ENCODE results near the gene PDE4D.

PDE4D gene

GRCh38 chr5:59728356-59728755, 165.2 kb downstream of the PDE4D start:
- Histone ChIP-seq H3K36me3 (ENCODE audit: control insufficient read depth, insufficient read depth, low read length) (no peaks in the 10 kb centered on the region), H3K27me3 (replicated peaks; ENCODE audit: control insufficient read depth, insufficient read depth, low read length) (no peaks in the 10 kb centered on the region), H3K4me3 (replicated peaks; ENCODE audit: low read depth, low read length) (no peak overlapping the region)
- no peak for TF ChIP-seq CTCF (IDR thresholded peaks at IDR 0.05; ENCODE audit: insufficient read depth, low read length, poor library complexity, severe bottlenecking)
- no peak for DNase-seq (ENCODE audit: extremely low read depth, insufficient read length)

GRCh38 chr5:59727186-59727585, 166.3 kb downstream of the PDE4D start:
- Histone ChIP-seq H3K36me3 (ENCODE audit: control insufficient read depth, insufficient read depth, low read length) (no peaks in the 10 kb centered on the region), H3K27me3 (replicated peaks; ENCODE audit: control insufficient read depth, insufficient read depth, low read length) (no peaks in the 10 kb centered on the region), H3K4me3 (replicated peaks; ENCODE audit: low read depth, low read length) (no peak overlapping the region)
- no peak for DNase-seq (ENCODE audit: extremely low read depth, insufficient read length)
- no peak for TF ChIP-seq CTCF (IDR thresholded peaks at IDR 0.05; ENCODE audit: insufficient read depth, low read length, poor library complexity, severe bottlenecking)

GRCh38 chr5:59725392-59725767, 168.1 kb downstream of the PDE4D start:
- DNase-seq (ENCODE audit: extremely low read depth, insufficient read length), result no peak
- Histone ChIP-seq H3K4me3 (replicated peaks; ENCODE audit: low read depth, low read length) (no peak overlapping the region), H3K36me3 (ENCODE audit: control insufficient read depth, insufficient read depth, low read length) (no peaks in the 10 kb centered on the region), H3K27me3 (replicated peaks; ENCODE audit: control insufficient read depth, insufficient read depth, low read length) (no peaks in the 10 kb centered on the region)
- no peak for TF ChIP-seq CTCF (IDR thresholded peaks at IDR 0.05; ENCODE audit: insufficient read depth, low read length, poor library complexity, severe bottlenecking)

- H3K4me3 ChIP-seq (replicated peaks; ENCODE audit: low read depth, low read length), result no peak overlapping the region
- peak; percentile 73 for TF ChIP-seq CTCF (IDR thresholded peaks at IDR 0.05; ENCODE audit: insufficient read depth, low read length, poor library complexity, severe bottlenecking)
- no peaks in the 10 kb centered on the region for H3K27me3 ChIP-seq (replicated peaks; ENCODE audit: control insufficient read depth, insufficient read depth, low read length)
- DNase-seq (ENCODE audit: extremely low read depth, insufficient read length), result no peak
- H3K36me3 ChIP-seq (ENCODE audit: control insufficient read depth, insufficient read depth, low read length), result no peaks in the 10 kb centered on the region
These were observed 168.8 kb downstream of the PDE4D start for GRCh38 chr5:59724482-59725391.

- TF ChIP-seq CTCF (IDR thresholded peaks at IDR 0.05; ENCODE audit: insufficient read depth, low read length, poor library complexity, severe bottlenecking), result no peak
- no peaks in the 10 kb centered on the region for H3K36me3 ChIP-seq (ENCODE audit: control insufficient read depth, insufficient read depth, low read length)
- no peak for DNase-seq (ENCODE audit: extremely low read depth, insufficient read length)
- no peaks in the 10 kb centered on the region for H3K27me3 ChIP-seq (replicated peaks; ENCODE audit: control insufficient read depth, insufficient read depth, low read length)
- H3K4me3 ChIP-seq (replicated peaks; ENCODE audit: low read depth, low read length), result no peak overlapping the region
These were observed 170.7 kb downstream of the PDE4D start for GRCh38 chr5:59722874-59723273.
